Ascending aorta (tissue), 2 donors: ENCODE results near the gene TIMM21. TPM values are rescaled to one million over a fixed set of nuclear protein-coding genes. Genes with fewer than 3 reads are reported as not detected.

Experiments
- DNase-seq, 2 donors: peaks; one replicate each; pipeline ENCODE4 v3.0.0-alpha.2; 2019; ENCODE audit warnings: low spot score in 2 of 2
- H3K27ac ChIP-seq, 2 donors: fragments of 200-600 bp; sonication (generic); one replicate each; pipeline ENCODE4 v1.5.1; 2016 to 2017; ENCODE audit warnings: mild to moderate bottlenecking in 1 of 2
- H3K27me3 ChIP-seq: fragments of 200-600 bp; sonication (generic); one replicate; pipeline ENCODE4 v1.5.1; 2017
- H3K36me3 ChIP-seq, 2 donors: fragments of 200-600 bp; sonication (generic); one replicate each; pipeline ENCODE4 v1.5.1; 2016
- H3K4me1 ChIP-seq, 2 donors: fragments of 200-600 bp; sonication (generic); one replicate each; pipeline ENCODE4 v1.5.1; 2016 to 2017; ENCODE audit warnings: mild to moderate bottlenecking in 1 of 2
- H3K4me3 ChIP-seq, 2 donors: fragments of 200-600 bp; sonication (generic); one replicate each; pipeline ENCODE4 v1.5.1; 2016 to 2017; ENCODE audit warnings: mild to moderate bottlenecking in 1 of 2
- H3K9me3 ChIP-seq, 2 donors: fragments of 200-600 bp; sonication (generic); one replicate each; pipeline ENCODE4 v1.5.1; 2016
- intact Hi-C: fragments of 100-400 bp; cut with DNase I; formaldehyde crosslinking; loops from one replicate; pipeline ENCODE4 v1.15.1; 2023
- total RNA-seq: library from RNA; depleted of rRNA; stranded (reverse); fragments of >200 nt; gene quantifications from one replicate; pipeline ENCODE4 v1.1.0, GENCODE V29; 2016
- TF ChIP-seq, protein P1 (sequence below), 3 experiments: fragments of 200-600 bp in 2 of 3; fragments of 450-650 bp in 1 of 3; sonication (generic) in 2 of 3; IDR thresholded peaks; one replicate each; pipeline ENCODE4 v1.5.1; 2016 to 2019; ENCODE audit warnings: antibody characterized with exemption in 3 of 3, mild to moderate bottlenecking in 1 of 3, moderate library complexity in 1 of 3

TIMM21 gene
- total RNA-seq, 1 donor from 2014 or later = 27.2 TPM

GRCh38 chr18:74126684-74127655, 21.4 kb upstream of the TIMM21 start:
- Histone ChIP-seq H3K27ac (no peak overlapping the region), H3K36me3 (no peaks in the 10 kb centered on the region), H3K9me3 (no peaks in the 10 kb centered on the region), H3K27me3 (no peaks in the 10 kb centered on the region), H3K4me1 (no peaks in the 10 kb centered on the region), H3K4me3 (no peak overlapping the region)
- intact Hi-C loops = no loop called here
- TF ChIP-seq, protein P1, sequence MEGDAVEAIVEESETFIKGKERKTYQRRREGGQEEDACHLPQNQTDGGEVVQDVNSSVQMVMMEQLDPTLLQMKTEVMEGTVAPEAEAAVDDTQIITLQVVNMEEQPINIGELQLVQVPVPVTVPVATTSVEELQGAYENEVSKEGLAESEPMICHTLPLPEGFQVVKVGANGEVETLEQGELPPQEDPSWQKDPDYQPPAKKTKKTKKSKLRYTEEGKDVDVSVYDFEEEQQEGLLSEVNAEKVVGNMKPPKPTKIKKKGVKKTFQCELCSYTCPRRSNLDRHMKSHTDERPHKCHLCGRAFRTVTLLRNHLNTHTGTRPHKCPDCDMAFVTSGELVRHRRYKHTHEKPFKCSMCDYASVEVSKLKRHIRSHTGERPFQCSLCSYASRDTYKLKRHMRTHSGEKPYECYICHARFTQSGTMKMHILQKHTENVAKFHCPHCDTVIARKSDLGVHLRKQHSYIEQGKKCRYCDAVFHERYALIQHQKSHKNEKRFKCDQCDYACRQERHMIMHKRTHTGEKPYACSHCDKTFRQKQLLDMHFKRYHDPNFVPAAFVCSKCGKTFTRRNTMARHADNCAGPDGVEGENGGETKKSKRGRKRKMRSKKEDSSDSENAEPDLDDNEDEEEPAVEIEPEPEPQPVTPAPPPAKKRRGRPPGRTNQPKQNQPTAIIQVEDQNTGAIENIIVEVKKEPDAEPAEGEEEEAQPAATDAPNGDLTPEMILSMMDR (IDR thresholded peaks at IDR 0.05) = no peak
- DNase-seq = no peak

DNA sequence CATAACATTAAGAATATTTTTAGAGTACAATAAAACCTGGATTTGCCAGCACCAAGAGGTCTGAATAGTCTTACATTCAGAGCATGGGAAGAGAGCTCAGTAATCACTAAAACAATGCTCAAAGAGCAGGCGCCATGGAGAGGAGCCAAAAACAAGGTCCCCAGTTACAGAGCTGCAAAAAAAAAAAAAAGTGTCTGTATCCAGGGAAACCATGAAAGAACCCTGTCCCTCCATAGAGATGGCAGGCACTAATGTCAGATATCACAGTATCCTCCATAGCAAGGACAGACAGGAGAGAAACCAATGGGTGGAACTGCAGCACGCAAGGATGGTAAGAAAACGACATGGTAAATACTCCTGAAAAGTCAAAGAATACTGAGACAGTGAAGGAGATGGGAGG, 20.2 kb upstream of the TIMM21 start:
- Histone ChIP-seq H3K4me3 (no peak overlapping the region), H3K9me3 (no peaks in the 10 kb centered on the region), H3K27me3 (no peaks in the 10 kb centered on the region), H3K4me1 (no peaks in the 10 kb centered on the region), H3K36me3 (no peaks in the 10 kb centered on the region), H3K27ac (no peak overlapping the region)
- intact Hi-C loops = no loop called here
- no peak for DNase-seq
- TF ChIP-seq, protein P1 (IDR thresholded peaks at IDR 0.05) = no peak

DNA sequence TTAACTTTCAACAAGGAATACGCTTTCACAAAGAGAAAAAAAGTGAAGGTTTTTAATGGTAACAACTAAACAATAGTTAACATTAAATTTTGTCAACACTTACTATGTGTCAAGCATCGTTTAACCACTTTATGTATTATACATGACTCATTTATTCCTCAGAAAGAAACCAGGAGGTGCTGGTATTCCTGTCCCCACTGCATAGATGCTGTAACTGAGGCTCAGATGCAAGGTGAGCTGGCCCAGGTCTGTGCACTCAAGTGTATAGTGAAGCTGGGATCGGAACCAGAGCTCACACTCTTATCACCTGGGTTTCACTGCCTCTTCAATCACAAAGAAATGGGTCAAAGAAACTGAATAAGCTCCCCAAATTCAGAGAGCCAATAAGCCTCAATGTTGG, 17.2 kb upstream of the TIMM21 start:
- H3K27me3 ChIP-seq = no peaks in the 10 kb centered on the region
- H3K36me3 ChIP-seq = no peaks in the 10 kb centered on the region
- intact Hi-C loops = no loop called here
- no peak for DNase-seq
- no peak overlapping the region for H3K4me3 ChIP-seq
- TF ChIP-seq, protein P1 (IDR thresholded peaks at IDR 0.05) = no peak
- H3K4me1 ChIP-seq = no peaks in the 10 kb centered on the region
- H3K27ac ChIP-seq = no peak overlapping the region
- H3K9me3 ChIP-seq = no peaks in the 10 kb centered on the region

GRCh38 chr18:74132201-74132600, 16.1 kb upstream of the TIMM21 start:
- Histone ChIP-seq H3K4me3 (no peak overlapping the region), H3K4me1 (no peaks in the 10 kb centered on the region), H3K27ac (no peak overlapping the region), H3K27me3 (no peaks in the 10 kb centered on the region), H3K36me3 (no peaks in the 10 kb centered on the region), H3K9me3 (no peaks in the 10 kb centered on the region)
- DNase-seq = no peak
- intact Hi-C loops = no loop called here
- TF ChIP-seq, protein P1 (IDR thresholded peaks at IDR 0.05) = no peak

DNA sequence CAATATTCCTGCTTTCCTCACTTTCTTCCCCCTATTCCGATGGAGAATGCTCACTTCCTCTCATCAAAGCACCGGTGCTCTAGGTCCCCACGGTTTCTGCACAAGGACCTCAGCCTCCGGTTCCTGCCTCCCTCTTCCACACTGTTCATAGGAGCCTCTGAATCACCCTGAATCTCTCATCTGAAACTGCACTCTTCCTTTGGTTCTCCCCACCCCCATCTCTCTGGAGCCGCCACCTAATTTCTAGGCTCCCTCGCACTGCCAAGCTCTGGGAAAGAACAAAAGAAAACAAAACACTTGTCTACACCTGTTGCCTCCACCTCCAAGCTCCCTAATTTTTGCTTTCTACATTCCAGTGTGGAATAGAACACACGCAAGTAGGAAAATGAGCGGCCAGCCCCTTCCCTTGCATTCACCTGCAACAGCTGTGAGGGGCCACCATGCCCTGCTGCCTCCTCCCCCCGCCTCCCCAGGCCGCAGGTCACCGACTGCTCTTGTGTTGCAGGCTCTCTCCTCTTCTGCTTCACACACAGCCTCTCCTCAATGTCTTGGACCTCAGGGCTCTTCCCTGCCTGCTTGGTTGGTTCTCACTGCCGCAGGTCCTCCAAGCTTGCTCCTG, 10.3 kb upstream of the TIMM21 start:
- intact Hi-C loops = no loop called here
- H3K36me3 ChIP-seq = no peaks in the 10 kb centered on the region
- H3K27ac ChIP-seq = no peak overlapping the region
- no peaks in the 10 kb centered on the region for H3K27me3 ChIP-seq
- no peaks in the 10 kb centered on the region for H3K4me1 ChIP-seq
- H3K9me3 ChIP-seq = no peaks in the 10 kb centered on the region
- H3K4me3 ChIP-seq = no peak overlapping the region
- DNase-seq = no peak
- TF ChIP-seq, protein P1 (IDR thresholded peaks at IDR 0.05) = no peak
